DND-41 (cell line): ENCODE results near the gene SHLD3.

ENCODE experiments used
- ATAC-seq: fragments of 200-7000 bp; cut with Tn5 transposase; 3 replicates; pipeline ENCODE4 v1.9.1; 2021; ENCODE audit warnings: low read depth; ENCODE audit not compliant: insufficient read depth
- DNase-seq: peaks from one replicate; pipeline ENCODE4 v3.0.0-alpha.2; 2020
- H2AFZ ChIP-seq: 2 replicates; pipeline ENCODE4 v1.6.0; 2012; ENCODE audit warnings: low read depth, low read length
- H3K27ac ChIP-seq: 2 replicates; pipeline ENCODE4 v1.5.1; 2012; ENCODE audit warnings: low read length, inconsistent platforms
- H3K27me3 ChIP-seq: fragments of 200-600 bp; sonication (generic); 2 replicates; pipeline ENCODE4 v1.6.0; 2012; ENCODE audit warnings: low read length, mild to moderate bottlenecking, inconsistent platforms; ENCODE audit not compliant: insufficient read depth, poor library complexity
- H3K36me3 ChIP-seq: 2 replicates; pipeline ENCODE4 v1.5.1; 2012; ENCODE audit warnings: low read length, inconsistent platforms; ENCODE audit not compliant: insufficient read depth
- H3K4me1 ChIP-seq: 2 replicates; pipeline ENCODE4 v1.5.1; 2012; ENCODE audit warnings: mild to moderate bottlenecking, low read length; ENCODE audit not compliant: insufficient read depth
- H3K4me2 ChIP-seq: 2 replicates; pipeline ENCODE4 v1.6.0; 2012; ENCODE audit warnings: mild to moderate bottlenecking, moderate library complexity, low read length, inconsistent platforms; ENCODE audit not compliant: insufficient read depth
- H3K4me3 ChIP-seq, 2 experiments: fragments of 200-600 bp in 1 of 2; shearing (Covaris generic) in 1 of 2; 2 replicates each; pipeline ENCODE4 v1.5.1; 2012 to 2016; ENCODE audit warnings: inconsistent platforms in 2 of 2, low read length in 2 of 2, mild to moderate bottlenecking in 2 of 2, low read depth in 1 of 2, moderate library complexity in 1 of 2
- H3K79me2 ChIP-seq: 2 replicates; pipeline ENCODE4 v1.6.0; 2012; ENCODE audit warnings: low read length, inconsistent platforms; ENCODE audit not compliant: insufficient read depth
- H3K9ac ChIP-seq: 2 replicates; pipeline ENCODE4 v1.6.0; 2012; ENCODE audit warnings: low read depth, mild to moderate bottlenecking, inconsistent platforms, low read length, moderate library complexity
- H3K9me3 ChIP-seq: 2 replicates; pipeline ENCODE4 v1.5.1; 2012; ENCODE audit warnings: low read length, moderate library complexity, mild to moderate bottlenecking, inconsistent platforms; ENCODE audit not compliant: insufficient read depth, severe bottlenecking
- H4K20me1 ChIP-seq: 2 replicates; pipeline ENCODE4 v1.6.0; 2012; ENCODE audit warnings: low read length; ENCODE audit not compliant: insufficient read depth
- CTCF ChIP-seq: IDR thresholded peaks from 2 replicates; pipeline ENCODE4 v1.5.1; 2012; ENCODE audit warnings: borderline replicate concordance, low read length, moderate library complexity, mild to moderate bottlenecking; ENCODE audit not compliant: poor library complexity, severe bottlenecking; ENCODE audit errors: extremely low read depth
- EZH2 ChIP-seq: IDR thresholded peaks from 3 replicates; pipeline ENCODE4 v1.6.1; 2012; ENCODE audit warnings: borderline replicate concordance, low read depth, mild to moderate bottlenecking, moderate library complexity, low read length, inconsistent platforms; ENCODE audit not compliant: severe bottlenecking

SHLD3 gene

GRCh38 chr5:65640240-65640639, 15.4 kb downstream of the SHLD3 start:
- no peak overlapping the region for H2AFZ ChIP-seq
- peaks cover 48% of the 10 kb centered on the region for H3K36me3 ChIP-seq
- DNase-seq (no peak), ATAC-seq (no peak)
- no peaks in the 10 kb centered on the region for H3K9me3 ChIP-seq
- no peak overlapping the region for H3K27ac ChIP-seq
- no peaks in the 10 kb centered on the region for H4K20me1 ChIP-seq
- H3K4me1 ChIP-seq, result no peaks in the 10 kb centered on the region
- H3K4me3 ChIP-seq, result no peak overlapping the region
- H3K9ac ChIP-seq, result no peak overlapping the region
- H3K4me2 ChIP-seq, result no peak overlapping the region
- H3K27me3 ChIP-seq, result no peaks in the 10 kb centered on the region
- TF ChIP-seq CTCF (no peak), EZH2 (no peak)
- H3K79me2 ChIP-seq, result no peaks in the 10 kb centered on the region

GRCh38 chr5:65646938-65647337, 22.1 kb downstream of the SHLD3 start:
- H3K4me2 ChIP-seq, result no peak overlapping the region
- TF ChIP-seq CTCF (no peak), EZH2 (no peak)
- no peak overlapping the region for H3K27ac ChIP-seq
- H2AFZ ChIP-seq, result no peak overlapping the region
- peaks cover 10% of the 10 kb centered on the region; the same call in 1 of the 2 replicates for H3K36me3 ChIP-seq
- DNase-seq (no peak), ATAC-seq (no peak)
- H4K20me1 ChIP-seq, result no peaks in the 10 kb centered on the region
- no peak overlapping the region for H3K9ac ChIP-seq
- no peak overlapping the region for H3K4me3 ChIP-seq
- H3K27me3 ChIP-seq, result no peaks in the 10 kb centered on the region
- no peaks in the 10 kb centered on the region for H3K79me2 ChIP-seq
- no peaks in the 10 kb centered on the region for H3K4me1 ChIP-seq
- H3K9me3 ChIP-seq, result no peaks in the 10 kb centered on the region

GRCh38 chr5:65647941-65648340, 23.1 kb downstream of the SHLD3 start:
- Histone ChIP-seq H4K20me1 (no peaks in the 10 kb centered on the region), H3K36me3 (peaks cover 10% of the 10 kb centered on the region; the same call in 1 of the 2 replicates), H3K4me2 (no peak overlapping the region), H3K9ac (no peak overlapping the region), H3K27me3 (no peaks in the 10 kb centered on the region), H3K9me3 (no peaks in the 10 kb centered on the region), H3K4me3 (no peak overlapping the region), H3K27ac (no peak overlapping the region), H2AFZ (no peak overlapping the region), H3K79me2 (no peaks in the 10 kb centered on the region), H3K4me1 (no peaks in the 10 kb centered on the region)
- ATAC-seq, result no peak
- no peak for DNase-seq
- TF ChIP-seq EZH2, result no peak
- TF ChIP-seq CTCF, result no peak

- no peaks in the 10 kb centered on the region for H3K27me3 ChIP-seq
- H3K9ac ChIP-seq, result no peak overlapping the region
- no peaks in the 10 kb centered on the region for H3K9me3 ChIP-seq
- H3K4me1 ChIP-seq, result no peaks in the 10 kb centered on the region
- no peak overlapping the region for H3K4me2 ChIP-seq
- H3K79me2 ChIP-seq, result no peaks in the 10 kb centered on the region
- H3K36me3 ChIP-seq, result peaks cover 19% of the 10 kb centered on the region; the same call in 1 of the 2 replicates
- H3K4me3 ChIP-seq, result no peak overlapping the region
- DNase-seq, result no peak
- H4K20me1 ChIP-seq, result no peaks in the 10 kb centered on the region
- no peak for ATAC-seq
- H3K27ac ChIP-seq, result no peak overlapping the region
- no peak for TF ChIP-seq EZH2
- TF ChIP-seq CTCF, result no peak
- H2AFZ ChIP-seq, result no peak overlapping the region
These were observed 26.3 kb downstream of the SHLD3 start for GRCh38 chr5:65651144-65651543.
